Activated T-cell treated with anti-CD3 and anti-CD28 coated beads, Interleukin-2, amount 50 U/mL, for 4 hours (primary cell): ENCODE data around the gene IGFBP3. TPM values are rescaled to one million over a fixed set of nuclear protein-coding genes. Genes with fewer than 3 reads are reported as not detected.

Source experiments
- total RNA-seq, 3 donors: library from RNA; stranded (reverse); gene quantifications; one replicate each; pipeline ENCODE4 v1.2.1, GENCODE V29; 2021

The IGFBP3 gene
- total RNA-seq, 3 donors from 2014 or later: 0.33 to 0.87 (median 0.48) TPM

Other genes starting within 250 kb of the IGFBP3 start
- not detected for gene CCDC201, start 48.2 kb downstream of the IGFBP3 start, total RNA-seq
- gene IGFBP1, start 32.8 kb downstream of the IGFBP3 start, total RNA-seq: under 1 TPM; 0.11 to 0.28 (median 0.13) TPM